GM12878 (cell line): ENCODE results near the gene TIMP3. TPM values are rescaled to one million over a fixed set of nuclear protein-coding genes. Genes with fewer than 3 reads are reported as not detected.

ENCODE experiments used
- ATAC-seq: fragments of 200-7000 bp; cut with Tn5 transposase; 3 replicates; pipeline ENCODE4 v1.9.1; 2020; ENCODE audit warnings: mild to moderate bottlenecking, moderate library complexity
- BruUV-seq: library from RNA; stranded (reverse); fragments of 400-500 nt; replicated peaks from 2 replicates; lab custom pipeline; 2021; lab: Mats Ljungman, UMichigan
- CTCF ChIA-PET: fragments of 300-600 bp; sonication (Branson Sonifier 250); formaldehyde crosslinking; extraction: SDS; loops from one replicate; lab custom pipeline; 2021; ENCODE audit warnings: inconsistent platforms; lab: Yijun Ruan, JAX
- POLR2A ChIA-PET: fragments of 350-600 bp; formaldehyde crosslinking; extraction: SDS; loops from one replicate; lab custom pipeline; 2021; ENCODE audit warnings: inconsistent platforms; lab: Charles Lee
- RAD21 ChIA-PET: fragments of 300-600 bp; sonication (Branson Sonifier 250); formaldehyde crosslinking; loops from one replicate; lab custom pipeline; 2023; ENCODE audit warnings: antibody characterized with exemption; ENCODE audit not compliant: unreplicated experiment; lab: Charles Lee
- SMC1A ChIA-PET: fragments of 300-600 bp; sonication (Branson Sonifier 250); formaldehyde crosslinking; loops from one replicate; lab custom pipeline; 2023; ENCODE audit not compliant: unreplicated experiment, uncharacterized antibody; lab: Charles Lee
- DNase-seq: peaks from one replicate; pipeline ENCODE4 v3.0.0-alpha.2; 2011; ENCODE audit warnings: low read depth, low spot score
- FAIRE-seq: peaks from 3 replicates; lab custom pipeline; 2011; peaks lifted over from hg19 to GRCh38; lab: Jason Lieb, UNC
- H2AFZ ChIP-seq: 2 replicates; pipeline ENCODE4 v1.6.0; 2011; ENCODE audit warnings: low read depth, low read length, control low read depth; ENCODE audit not compliant: control insufficient read depth
- H3K27ac ChIP-seq: 2 replicates; pipeline ENCODE4 v1.5.1; 2011; ENCODE audit warnings: control low read depth; ENCODE audit not compliant: control insufficient read depth, insufficient read depth
- H3K27me3 ChIP-seq, 2 experiments: replicated peaks in 1 of 2; 2 replicates each; pipeline versions ENCODE4 v1.6.0 to v1.6.1; 2011; ENCODE audit warnings: low read length in 1 of 2; ENCODE audit not compliant: control insufficient read depth in 2 of 2, insufficient read depth in 2 of 2
- H3K36me3 ChIP-seq, 2 experiments: 2 replicates each; pipeline ENCODE4 v1.5.1; 2011; ENCODE audit warnings: low read length in 1 of 2; ENCODE audit not compliant: control insufficient read depth in 2 of 2, insufficient read depth in 2 of 2
- H3K4me1 ChIP-seq: 2 replicates; pipeline ENCODE4 v1.6.1; 2011; ENCODE audit warnings: mild to moderate bottlenecking, low read length, moderate library complexity, mixed read lengths; ENCODE audit not compliant: control insufficient read depth, insufficient read depth
- H3K4me2 ChIP-seq: 2 replicates; pipeline ENCODE4 v1.6.0; 2011; ENCODE audit warnings: control low read depth; ENCODE audit not compliant: control insufficient read depth, insufficient read depth
- H3K4me3 ChIP-seq: fragments of 200-600 bp; sonication (generic); 2 replicates; pipeline ENCODE4 v1.5.1; 2016
- H3K79me2 ChIP-seq: 2 replicates; pipeline ENCODE4 v1.6.0; 2011; ENCODE audit warnings: low read length; ENCODE audit not compliant: control insufficient read depth, insufficient read depth
- H3K9ac ChIP-seq: 2 replicates; pipeline ENCODE4 v1.8.0; 2011; ENCODE audit warnings: low read length, control low read depth, mixed read lengths; ENCODE audit not compliant: control insufficient read depth, insufficient read depth
- H3K9me3 ChIP-seq: replicated peaks from 3 replicates; pipeline ENCODE4 v1.5.1; 2011; ENCODE audit warnings: mild to moderate bottlenecking, low read length; ENCODE audit not compliant: control insufficient read depth, insufficient read depth
- H4K20me1 ChIP-seq: 2 replicates; pipeline ENCODE4 v1.6.0; 2011; ENCODE audit not compliant: control insufficient read depth, insufficient read depth
- BMI1 ChIP-seq: fragments of 450-650 bp; IDR thresholded peaks from 2 replicates; pipeline ENCODE4 v1.6.1; 2016; ENCODE audit warnings: mild to moderate bottlenecking, moderate library complexity, borderline replicate concordance
- CEBPB ChIP-seq, 2 experiments: fragments of 150-350 bp in 1 of 2; IDR thresholded peaks; 2 replicates each; pipeline ENCODE4 v1.6.1; 2012 to 2014; ENCODE audit warnings: low read depth in 2 of 2, low read length in 2 of 2, borderline replicate concordance in 1 of 2, inconsistent platforms in 1 of 2
- CREB1 ChIP-seq: IDR thresholded peaks from 2 replicates; pipeline ENCODE4 v1.6.1; 2012; ENCODE audit warnings: low read depth, mild to moderate bottlenecking, inconsistent platforms
- MTA3 ChIP-seq: IDR thresholded peaks from 2 replicates; pipeline ENCODE4 v1.6.1; 2012; ENCODE audit warnings: low read length, inconsistent platforms, borderline replicate concordance
- MYB ChIP-seq: fragments of 150-350 bp; IDR thresholded peaks from 2 replicates; pipeline ENCODE4 v1.6.1; 2014; ENCODE audit warnings: mild to moderate bottlenecking, low read depth, low read length, borderline replicate concordance
- NR2C1 ChIP-seq: fragments of 450-650 bp; IDR thresholded peaks from 2 replicates; pipeline ENCODE4 v1.6.1; 2017; ENCODE audit warnings: antibody characterized with exemption, mild to moderate bottlenecking, moderate library complexity
- RAD51 ChIP-seq: fragments of 450-650 bp; IDR thresholded peaks from 2 replicates; pipeline ENCODE4 v1.6.1; 2016; ENCODE audit warnings: moderate library complexity, mild to moderate bottlenecking, inconsistent platforms
- WGBS: methylation state at CpG from one replicate; pipeline ENCODE4 v1.1.6; 2016; ENCODE audit warnings: low lambda C conversion rate; ENCODE audit not compliant: insufficient replicate concordance, insufficient coverage; ENCODE audit errors: missing lambda C conversion rate; 5-methylcytosine and 5-hydroxymethylcytosine counted together
- in situ Hi-C: fragments of 300-500 bp; cut with MboI; formaldehyde crosslinking; loops from 9 replicates; pipeline ENCODE4 v1.14.3; 2018; ENCODE audit warnings: mixed read lengths
- intact Hi-C: fragments of 100-400 bp; cut with micrococcal nuclease; formaldehyde crosslinking; loops from one replicate; pipeline ENCODE4 v1.14.2; 2022; ENCODE audit not compliant: unreplicated experiment
- polyA plus RNA-seq, 11 experiments: library from polyadenylated mRNA; depleted of rRNA in 4 of 11; unstranded in 6 of 11; stranded (reverse) in 5 of 11; fragments of >200 nt; fragmentation: Nextera tagmentation in 4 of 11; fragmentation: Illumina TruSeq in 1 of 11; extraction: Ambion mirVana in 4 of 11; extraction: Trizol in 1 of 11; gene quantifications; 1 replicate in 1 of 11; 2 replicates in 10 of 11; pipeline versions ENCODE4 v1.2.1 to v1.2.3, GENCODE V29; 2011 to 2016; ENCODE audit warnings: inconsistent platforms in 2 of 11, missing spikeins in 2 of 11, low read depth in 1 of 11
- total RNA-seq, 4 experiments: library from RNA; depleted of rRNA in 3 of 4; stranded (reverse); fragments of >200 nt in 3 of 4; fragmentation: Illumina TruSeq in 1 of 4; extraction: Trizol in 1 of 4; gene quantifications; 2 replicates each; pipeline versions ENCODE4 v1.2.1 to v1.2.3, GENCODE V29; 2013 to 2021
- TF ChIP-seq, protein P1 (sequence below): IDR thresholded peaks from 2 replicates; pipeline ENCODE4 v1.6.1; 2011; ENCODE audit warnings: low read depth, low read length, improper control_type of control experiment, borderline replicate concordance
- TF ChIP-seq, protein P2 (sequence below): fragments of 450-650 bp; IDR thresholded peaks from 2 replicates; pipeline ENCODE4 v1.6.1; 2014; ENCODE audit warnings: mild to moderate bottlenecking

The TIMP3 gene
- total and polyA plus RNA-seq, 10 of the 15 experiments (the other 5 are each of a cell fraction or from before 2014, with no cell fraction given), result 0.01 to 0.74 (median 0.27) TPM; not detected in 5

DNA sequence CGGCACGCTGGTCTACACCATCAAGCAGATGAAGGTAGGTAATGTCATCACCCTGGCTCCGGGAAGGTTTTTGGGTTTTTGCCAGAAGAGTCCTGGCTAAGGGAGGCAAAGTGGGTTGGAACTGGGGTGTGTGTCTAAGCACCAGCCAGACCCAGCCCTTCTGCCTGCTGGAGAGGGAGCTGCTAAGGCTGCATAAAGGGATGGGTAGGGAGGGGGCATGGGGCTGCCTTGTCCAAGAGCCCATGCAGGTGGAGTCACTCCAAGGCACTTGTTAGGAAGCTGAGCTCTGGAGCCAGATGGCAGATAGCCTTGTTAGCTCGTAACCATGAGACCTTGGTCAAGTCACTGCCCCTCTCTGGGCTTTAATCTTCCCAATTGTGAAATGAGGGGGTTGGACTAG, 48.0 kb downstream of the TIMP3 start:
- CTCF ChIA-PET, result no interaction called here
- POLR2A ChIA-PET, result no interaction called here
- Histone ChIP-seq H2AFZ (no peak overlapping the region), H3K4me2 (no peak overlapping the region), H3K27ac (no peak overlapping the region), H4K20me1 (no peaks in the 10 kb centered on the region), H3K79me2 (no peaks in the 10 kb centered on the region), H3K9me3 (no peaks in the 10 kb centered on the region), H3K9ac (no peak overlapping the region), H3K4me3 (no peak overlapping the region), H3K36me3 (no peaks in the 10 kb centered on the region), H3K4me1 (no peaks in the 10 kb centered on the region), H3K27me3 (no peaks in the 10 kb centered on the region)
- no peak for DNase-seq
- intact Hi-C loops (no loop called here), in situ Hi-C loops (no loop called here)
- WGBS, result 14% methylated on average over 4 of the region's 4 CpGs
- BruUV-seq, result no TSS peak
- TF ChIP-seq MYB (no peak), BMI1 (no peak), CEBPB (IDR thresholded peaks at IDR 0.05; ENCODE audit: borderline replicate concordance in 1 of 2, low read depth in 2 of 2, low read length in 2 of 2) (no peak), CREB1 (no peak), NR2C1 (no peak), MTA3 (no peak), RAD51 (no peak)
- TF ChIP-seq, protein P1, sequence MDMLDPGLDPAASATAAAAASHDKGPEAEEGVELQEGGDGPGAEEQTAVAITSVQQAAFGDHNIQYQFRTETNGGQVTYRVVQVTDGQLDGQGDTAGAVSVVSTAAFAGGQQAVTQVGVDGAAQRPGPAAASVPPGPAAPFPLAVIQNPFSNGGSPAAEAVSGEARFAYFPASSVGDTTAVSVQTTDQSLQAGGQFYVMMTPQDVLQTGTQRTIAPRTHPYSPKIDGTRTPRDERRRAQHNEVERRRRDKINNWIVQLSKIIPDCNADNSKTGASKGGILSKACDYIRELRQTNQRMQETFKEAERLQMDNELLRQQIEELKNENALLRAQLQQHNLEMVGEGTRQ, result no peak
- TF ChIP-seq, protein P2, sequence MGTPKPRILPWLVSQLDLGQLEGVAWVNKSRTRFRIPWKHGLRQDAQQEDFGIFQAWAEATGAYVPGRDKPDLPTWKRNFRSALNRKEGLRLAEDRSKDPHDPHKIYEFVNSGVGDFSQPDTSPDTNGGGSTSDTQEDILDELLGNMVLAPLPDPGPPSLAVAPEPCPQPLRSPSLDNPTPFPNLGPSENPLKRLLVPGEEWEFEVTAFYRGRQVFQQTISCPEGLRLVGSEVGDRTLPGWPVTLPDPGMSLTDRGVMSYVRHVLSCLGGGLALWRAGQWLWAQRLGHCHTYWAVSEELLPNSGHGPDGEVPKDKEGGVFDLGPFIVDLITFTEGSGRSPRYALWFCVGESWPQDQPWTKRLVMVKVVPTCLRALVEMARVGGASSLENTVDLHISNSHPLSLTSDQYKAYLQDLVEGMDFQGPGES, result no peak
- FAIRE-seq, result no peak
- SMC1A ChIA-PET, result no interaction called here
- no peak for ATAC-seq
- RAD21 ChIA-PET, result no interaction called here
